K562 (cell line): ENCODE data around the gene FAM43B. TPM values are rescaled to one million over a fixed set of nuclear protein-coding genes. Genes with fewer than 3 reads are reported as not detected.
A peak's percentile ranks its signal among the peaks of the same experiment; 100 is the strongest.

Experiments
- AFF1 ChIP-seq, 2 experiments: fragments of 450-650 bp; IDR thresholded peaks; 2 replicates each; pipeline ENCODE4 v1.6.1; 2018; ENCODE audit warnings: mild to moderate bottlenecking in 2 of 2, low read depth in 1 of 2; ENCODE audit not compliant: partially characterized antibody in 2 of 2
- COPS2 ChIP-seq: fragments of 450-650 bp; conservative IDR thresholded peaks from 2 replicates; pipeline ENCODE4 v1.6.1; 2016; ENCODE audit warnings: mild to moderate bottlenecking, moderate library complexity
- HINFP ChIP-seq: fragments of 450-650 bp; conservative IDR thresholded peaks from 2 replicates; pipeline ENCODE4 v1.6.1; 2016; ENCODE audit warnings: missing genetic modification characterization, low read depth, mild to moderate bottlenecking, control low read depth, missing compliant biosample characterization
- HNRNPL ChIP-seq: fragments of 200-400 bp; formaldehyde crosslinking; IDR thresholded peaks from 2 replicates; pipeline ENCODE4 v1.6.1; 2017; ENCODE audit warnings: low read depth, mild to moderate bottlenecking, low read length
- KDM4B ChIP-seq, 2 experiments: fragments of 450-650 bp in 1 of 2; sonication (generic) in 1 of 2; IDR thresholded peaks; 2 replicates each; pipeline ENCODE4 v1.6.1; 2016 to 2017; ENCODE audit warnings: borderline replicate concordance in 2 of 2, antibody characterized with exemption in 1 of 2, low read depth in 1 of 2, mild to moderate bottlenecking in 1 of 2
- MAFG ChIP-seq: fragments of 450-650 bp; conservative IDR thresholded peaks from 2 replicates; pipeline ENCODE4 v1.6.1; 2016; ENCODE audit warnings: missing genetic modification characterization, missing compliant biosample characterization
- MAZ ChIP-seq, 2 experiments: fragments of 450-650 bp in 1 of 2; sonication (generic) in 1 of 2; formaldehyde crosslinking; IDR thresholded peaks in 1 of 2; conservative IDR thresholded peaks in 1 of 2; 2 replicates each; pipeline versions ENCODE4 v1.4.0 to v1.5.0; 2020; ENCODE audit warnings: mild to moderate bottlenecking in 1 of 2, missing genetic modification reagents in 1 of 2
- MITF ChIP-seq: IDR thresholded peaks from 2 replicates; pipeline ENCODE4 v1.6.1; 2014; ENCODE audit warnings: antibody characterized with exemption
- NFYB ChIP-seq: IDR thresholded peaks from 2 replicates; pipeline ENCODE4 v1.6.1; 2011; ENCODE audit warnings: mild to moderate bottlenecking, moderate library complexity; ENCODE audit not compliant: insufficient read length; ENCODE audit errors: extremely low read depth
- PATZ1 ChIP-seq: fragments of 250-450 bp; sonication (Bioruptor Pico); IDR thresholded peaks from 2 replicates; pipeline ENCODE4 v1.5.0; 2020; ENCODE audit warnings: mild to moderate bottlenecking, borderline replicate concordance
- PKNOX1 ChIP-seq: fragments of 450-650 bp; IDR thresholded peaks from 2 replicates; pipeline ENCODE4 v1.6.1; 2016
- POLR2AphosphoS5 ChIP-seq: IDR thresholded peaks from 2 replicates; pipeline ENCODE4 v1.6.1; 2011; ENCODE audit warnings: mild to moderate bottlenecking, low read depth, low read length, moderate library complexity; ENCODE audit not compliant: control insufficient read depth, insufficient read depth
- SRSF3 ChIP-seq: fragments of 200-400 bp; formaldehyde crosslinking; IDR thresholded peaks from 2 replicates; pipeline ENCODE4 v1.6.1; 2016; ENCODE audit warnings: mild to moderate bottlenecking, low read length, moderate library complexity; ENCODE audit not compliant: insufficient read depth
- XRCC4 ChIP-seq: IDR thresholded peaks from one replicate; pipeline ENCODE4 v1.6.1; 2011; ENCODE audit not compliant: insufficient read depth, insufficient read length; ENCODE audit errors: extremely low read depth
- polyA plus RNA-seq, 8 experiments: library from polyadenylated mRNA; depleted of rRNA in 4 of 8; stranded (reverse) in 5 of 8; unstranded in 3 of 8; fragments of >200 nt; fragmentation: Nextera tagmentation in 2 of 8; fragmentation: Illumina TruSeq in 1 of 8; extraction: Ambion mirVana in 2 of 8; extraction: Trizol in 1 of 8; gene quantifications; 2 replicates each; pipeline versions ENCODE4 v1.2.1 to v1.2.3, GENCODE V29; 2011 to 2014; ENCODE audit warnings: inconsistent platforms in 1 of 8, missing spikeins in 1 of 8
- total RNA-seq, 7 experiments: library from RNA; depleted of rRNA in 6 of 7; stranded (reverse); fragments of >200 nt in 6 of 7; fragmentation: Illumina TruSeq in 2 of 7; extraction: Trizol in 2 of 7; gene quantifications; 2 replicates each; pipeline versions ENCODE4 v1.2.1 to v1.2.3, GENCODE V29; 2011 to 2021; ENCODE audit warnings: low replicate concordance in 1 of 7

The FAM43B gene
- total and polyA plus RNA-seq, 9 of the 15 experiments (the other 6 are each of a cell fraction or from before 2014, with no cell fraction given), result not detected

GRCh38 chr1:20507564-20508410 is 44.6 kb upstream of the FAM43B start, which contains the start of gene MUL1 (continued):
- TF ChIP-seq COPS2, result no peak
- no peak for TF ChIP-seq HNRNPL
- peak; percentile 82 for TF ChIP-seq PKNOX1
- 0 out of 2 replicates have a peak, but pooled peaks have one; percentile 65 for TF ChIP-seq PATZ1 (CRISPR knock-in tag)
- no peak for TF ChIP-seq SRSF3
- no peak for TF ChIP-seq HINFP
- peak in 1 of 2 experiments; percentile 84; a peak in 3 of 4 replicates for TF ChIP-seq MAZ (CRISPR knock-in tag; conservative IDR thresholded peaks at IDR 0.05 in 1 of 2, IDR thresholded peaks at IDR 0.05 in 1 of 2)
- TF ChIP-seq MAFG (tag), result no peak
- TF ChIP-seq XRCC4, result no peak
- TF ChIP-seq POLR2AphosphoS5, result peak; percentile 70
- no peak for TF ChIP-seq MITF
- TF ChIP-seq KDM4B (IDR thresholded peaks at IDR 0.05; ENCODE audit: borderline replicate concordance in 2 of 2, low read depth in 1 of 2), result peak in 1 of 2 experiments; percentile 98; a peak in 2 of 4 replicates
- no peak for TF ChIP-seq NFYB
- TF ChIP-seq AFF1 (IDR thresholded peaks at IDR 0.05; ENCODE audit: low read depth in 1 of 2, partially characterized antibody in 2 of 2), result peak in 1 of 2 experiments; percentile 36
